ENCODE results near the gene PYGO1.
A peak's percentile ranks its signal among the peaks of the same experiment; 100 is the strongest.
"Not testable (repeated sequence)": the region's sequence is repeated elsewhere in the genome, so short reads cannot be mapped to it uniquely, and the experiment has no call there.

The PYGO1 gene, protein sequence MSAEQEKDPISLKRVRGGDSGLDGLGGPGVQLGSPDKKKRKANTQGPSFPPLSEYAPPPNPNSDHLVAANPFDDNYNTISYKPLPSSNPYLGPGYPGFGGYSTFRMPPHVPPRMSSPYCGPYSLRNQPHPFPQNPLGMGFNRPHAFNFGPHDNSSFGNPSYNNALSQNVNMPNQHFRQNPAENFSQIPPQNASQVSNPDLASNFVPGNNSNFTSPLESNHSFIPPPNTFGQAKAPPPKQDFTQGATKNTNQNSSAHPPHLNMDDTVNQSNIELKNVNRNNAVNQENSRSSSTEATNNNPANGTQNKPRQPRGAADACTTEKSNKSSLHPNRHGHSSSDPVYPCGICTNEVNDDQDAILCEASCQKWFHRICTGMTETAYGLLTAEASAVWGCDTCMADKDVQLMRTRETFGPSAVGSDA

DNA sequence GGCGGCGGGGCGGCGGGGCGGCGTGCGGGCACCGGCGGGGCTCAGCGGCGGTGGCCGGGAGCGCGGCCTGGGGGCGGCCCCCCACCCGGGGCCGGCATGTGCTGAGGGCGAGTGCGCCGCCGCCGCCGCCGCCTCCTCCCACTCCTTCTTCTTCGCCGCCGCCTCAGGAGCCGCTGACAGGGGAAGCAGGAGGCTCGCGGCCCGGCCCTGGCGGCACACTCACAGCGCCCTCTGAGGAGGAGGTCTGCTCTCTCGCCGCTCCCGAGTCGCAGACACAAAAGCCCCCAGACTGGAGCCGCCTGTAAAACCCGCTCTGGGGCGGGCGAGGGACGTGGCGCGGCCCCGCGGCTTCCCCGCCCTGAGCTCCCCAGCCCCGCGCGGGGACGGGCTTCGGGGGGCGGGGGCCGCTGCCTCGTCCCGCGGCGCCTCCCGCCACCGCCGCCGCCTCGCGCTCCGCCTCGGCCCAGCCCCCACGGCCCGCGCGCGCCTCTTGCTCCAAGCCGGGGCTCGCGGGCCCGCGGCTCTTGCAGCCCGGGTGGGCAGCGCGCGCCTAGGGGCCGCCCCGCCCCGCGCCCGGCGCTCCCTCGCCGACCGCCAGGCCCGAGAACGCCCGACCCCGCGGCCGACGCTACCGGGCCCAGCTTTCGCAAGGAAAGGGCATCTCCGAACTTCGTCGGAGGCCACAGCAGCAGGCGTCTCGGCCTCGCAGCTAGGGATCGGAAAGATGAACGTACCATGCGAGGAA, at the start of gene PYGO1:
Gene PYGO1, minus strand, starts transcription at position 276 of the 745 bp plus-strand sequence. CDS start 462 bp downstream, outside the sequence.
- peak; percentile 35 to 36 for DNase-seq (ENCODE audit: low read depth in 2 of 2)

DNA sequence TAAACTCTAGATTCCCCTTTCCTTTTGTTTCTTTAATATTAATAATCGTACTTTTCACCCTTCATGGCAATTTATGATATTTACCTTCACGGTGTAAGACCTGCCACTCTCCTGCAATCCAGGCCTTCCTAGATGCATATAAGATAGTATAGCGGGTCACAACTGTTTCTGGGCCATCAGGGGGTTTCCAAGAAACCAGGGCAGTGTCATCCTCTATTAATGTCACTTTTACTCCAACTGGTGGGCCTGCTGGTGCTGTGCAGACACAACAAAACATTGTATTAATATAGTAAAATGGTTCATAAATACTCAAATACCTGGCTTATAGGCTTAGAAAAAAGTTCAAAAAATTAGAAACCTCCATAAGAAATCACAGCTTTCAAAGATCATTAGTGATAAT, 48.9 kb upstream of the PYGO1 start:
- DNase-seq (ENCODE audit: low read depth in 2 of 2), result no peak

DNA sequence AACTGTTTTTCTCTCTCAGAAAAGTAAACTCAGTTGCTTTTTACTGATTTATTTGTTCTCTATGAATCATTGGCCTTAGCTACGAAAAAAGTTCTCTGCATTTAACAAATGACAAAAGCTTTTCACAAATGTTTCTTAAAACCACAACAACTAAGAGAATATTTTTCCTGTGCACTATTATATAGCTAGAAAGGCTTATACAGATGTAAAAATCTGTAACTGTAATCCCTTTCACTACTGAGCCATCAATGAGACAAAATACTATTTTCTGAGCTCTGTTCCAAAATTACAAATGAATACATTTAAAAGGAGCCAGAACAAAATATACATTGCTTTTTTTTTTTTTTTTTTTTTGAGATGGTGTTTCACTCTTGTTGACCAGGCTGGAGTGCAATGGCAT, 45.6 kb upstream of the PYGO1 start:
- DNase-seq (ENCODE audit: low read depth in 2 of 2), result no peak

DNA sequence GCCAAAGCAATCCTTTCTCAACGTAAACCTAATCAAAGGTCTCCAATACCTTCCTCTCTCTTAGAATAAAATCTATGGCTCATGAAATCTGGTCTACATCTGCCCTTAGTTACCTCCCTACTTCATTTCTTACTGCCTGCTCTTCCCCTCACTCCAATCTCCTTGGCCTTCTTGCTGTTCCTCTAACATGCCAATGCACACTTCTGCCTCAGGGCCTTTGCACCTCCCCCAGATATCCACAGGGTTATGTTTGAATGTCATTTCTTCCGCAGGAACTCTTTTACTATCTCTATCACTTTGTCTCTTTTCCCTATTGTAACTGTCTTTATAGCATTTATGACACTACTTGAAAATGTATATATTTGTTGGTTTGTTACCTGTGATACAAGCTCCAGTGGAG, 44.3 kb upstream of the PYGO1 start:
- no peak for DNase-seq (ENCODE audit: low read depth in 2 of 2)

DNA sequence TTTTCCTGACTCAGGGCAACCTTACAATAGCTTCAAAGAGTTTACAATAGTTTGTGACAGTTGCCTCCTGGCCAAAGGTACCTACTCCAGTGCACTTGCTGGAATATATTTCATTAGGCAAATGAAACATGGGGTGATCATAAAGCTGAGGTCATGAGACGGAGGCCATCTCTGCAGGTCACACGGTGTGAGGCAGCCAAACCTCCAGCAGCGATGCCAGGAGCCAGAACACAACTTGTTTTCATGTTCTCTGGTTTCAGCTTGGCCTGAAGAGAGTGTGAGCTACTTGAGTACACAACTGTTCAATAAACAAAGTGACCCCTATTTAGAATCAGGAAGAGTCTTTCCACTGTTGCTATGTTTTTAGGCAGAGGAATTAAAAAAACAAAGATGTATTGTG, 42.7 kb upstream of the PYGO1 start:
- DNase-seq (ENCODE audit: low read depth in 2 of 2), result no peak

DNA sequence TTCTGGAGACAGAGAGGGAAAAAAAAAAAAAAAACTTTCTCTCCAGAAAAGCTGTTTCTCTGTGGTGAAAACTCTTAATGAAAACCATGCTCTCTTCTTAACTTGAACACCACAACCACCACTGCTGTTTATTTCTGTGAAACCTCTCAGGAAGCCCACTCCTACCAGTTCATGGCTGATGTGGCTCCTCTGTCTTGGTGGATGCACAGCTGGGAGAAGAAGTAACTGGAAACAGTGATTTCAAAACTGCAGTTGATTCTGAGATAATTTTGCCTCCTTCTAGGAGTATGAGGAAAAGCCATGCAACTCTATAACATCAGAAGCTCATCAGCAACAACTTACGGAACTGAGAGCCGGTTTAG, 40.2 kb upstream of the PYGO1 start:
- peak; percentile 15 for DNase-seq (ENCODE audit: low read depth in 2 of 2)

DNA sequence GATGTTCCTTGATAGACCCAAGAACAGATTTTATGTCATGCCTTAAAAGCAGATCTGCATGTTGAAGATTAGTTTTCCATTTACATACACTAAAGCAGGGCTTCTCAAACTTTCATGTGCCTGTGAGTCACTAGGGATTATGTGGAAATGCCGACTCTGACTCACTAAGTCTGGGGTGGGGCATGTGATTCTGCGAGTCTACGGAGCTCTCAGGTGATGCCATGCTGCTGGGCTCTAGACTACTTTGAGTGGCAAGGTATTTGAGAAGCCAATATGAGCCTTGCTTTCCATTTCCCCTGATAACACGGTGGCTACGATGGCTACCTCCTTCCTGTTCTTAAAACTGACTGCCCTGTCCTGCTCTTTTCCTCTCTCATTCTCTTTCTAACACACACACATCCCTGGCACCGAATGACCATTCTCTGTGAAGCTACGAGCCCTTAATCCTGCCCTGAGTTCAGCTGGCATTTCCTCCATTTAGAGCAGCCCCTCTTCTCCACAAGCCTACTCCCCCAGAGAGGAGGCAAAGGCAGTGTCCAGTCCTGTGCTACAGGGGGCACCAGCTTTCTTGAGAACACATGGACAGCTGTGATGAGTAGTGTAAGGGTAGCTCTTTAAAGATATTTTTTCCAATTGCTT, 39.7 kb upstream of the PYGO1 start:
- DNase-seq (ENCODE audit: low read depth in 2 of 2), result peak; percentile 39 to 48

DNA sequence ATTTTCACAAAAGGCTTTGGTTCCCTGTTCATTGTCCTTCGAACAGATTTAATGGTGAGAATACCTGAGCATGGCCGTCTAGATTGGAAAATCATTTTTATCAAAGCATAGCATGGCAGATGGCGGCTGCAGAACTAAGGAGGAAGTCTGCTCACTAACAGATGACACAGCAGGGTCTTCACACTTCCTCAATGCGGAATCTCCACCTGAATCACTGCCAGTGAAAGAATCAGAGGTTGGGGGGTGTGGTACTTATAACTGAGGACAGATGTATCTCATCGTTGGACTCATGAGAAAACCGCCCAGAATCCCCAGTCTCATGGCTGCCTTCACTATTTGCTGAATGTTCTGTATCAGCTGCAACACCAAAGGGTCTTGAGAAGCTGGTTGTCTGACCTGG, 31.6 kb upstream of the PYGO1 start:
- DNase-seq (ENCODE audit: low read depth in 2 of 2), result no peak

DNA sequence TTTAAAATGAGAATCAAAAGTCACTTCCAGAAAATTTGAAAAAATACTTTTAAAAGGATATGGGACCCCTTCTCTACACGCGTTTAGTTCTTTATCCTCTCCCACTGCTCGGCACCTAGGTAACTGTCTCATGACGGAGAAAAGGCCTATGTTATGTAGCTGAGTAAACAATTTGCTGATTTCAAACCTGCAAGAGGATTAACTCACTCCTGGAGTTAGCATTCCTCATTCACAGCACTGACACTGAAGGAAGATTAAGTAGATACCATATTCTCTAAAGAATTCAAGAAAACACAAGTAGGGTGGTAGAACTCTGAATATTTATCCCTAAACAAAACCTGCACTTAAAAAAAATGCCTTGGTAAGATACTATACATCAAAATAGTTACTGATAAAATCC, 30.2 kb upstream of the PYGO1 start:
- DNase-seq (ENCODE audit: low read depth in 2 of 2), result no peak

DNA sequence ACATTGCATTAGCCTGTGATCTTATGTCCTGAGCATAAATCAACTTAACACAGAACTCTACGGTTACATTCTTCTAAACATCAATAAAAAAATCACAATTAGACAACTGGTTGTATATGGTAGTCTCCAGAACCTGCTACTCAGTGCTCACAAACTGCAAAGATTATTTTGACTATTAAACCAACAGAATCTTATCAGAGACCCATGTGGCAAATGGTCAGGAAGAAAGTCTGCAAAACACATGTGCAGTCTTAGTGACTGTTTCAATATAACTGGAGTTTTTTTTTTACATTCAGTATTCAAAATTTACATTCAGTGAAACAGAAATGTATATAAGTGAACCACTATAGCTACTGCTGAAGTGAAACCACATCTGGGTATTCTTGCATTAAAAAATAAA, 27.3 kb upstream of the PYGO1 start:
- DNase-seq (ENCODE audit: low read depth in 2 of 2), result no peak

DNA sequence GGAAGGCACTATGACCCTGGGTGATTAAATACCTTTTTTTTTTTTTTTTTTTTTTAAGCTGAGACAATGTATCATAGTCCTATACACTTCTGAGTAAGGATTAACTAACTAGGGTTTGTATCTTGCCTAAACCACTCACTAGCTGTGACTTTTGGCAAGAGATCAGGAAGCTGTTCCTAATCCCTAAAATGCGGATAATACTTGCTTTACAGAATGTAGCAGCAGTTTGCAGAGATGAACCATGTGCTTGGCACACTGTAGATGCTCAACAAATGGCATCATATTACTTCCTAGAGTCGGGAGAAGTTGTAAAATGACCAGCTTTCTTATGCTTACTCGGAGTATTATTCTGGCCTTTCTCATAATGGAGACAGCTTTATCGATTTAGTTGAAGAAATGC, 25.6 kb upstream of the PYGO1 start:
- DNase-seq (ENCODE audit: low read depth in 2 of 2), result no peak

DNA sequence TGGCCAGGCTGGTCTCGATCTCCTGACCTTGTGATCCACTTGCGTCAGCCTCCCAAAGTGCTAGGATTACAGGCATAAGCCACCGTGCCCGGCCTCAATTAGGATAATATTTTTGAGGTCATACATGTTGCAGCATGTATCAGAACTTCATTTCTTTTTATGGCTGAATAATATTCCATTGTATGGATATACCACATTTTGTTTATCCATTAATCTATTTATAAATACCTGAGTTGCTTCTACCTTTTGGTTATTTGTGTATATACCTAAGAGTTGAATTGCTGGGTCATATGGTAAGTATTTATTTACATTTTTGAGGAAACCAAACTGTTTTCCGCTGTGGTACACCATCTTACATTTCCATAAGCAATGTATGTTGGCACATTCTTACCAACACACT, 18.1 kb upstream of the PYGO1 start:
- no peak for DNase-seq (ENCODE audit: low read depth in 2 of 2)

DNA sequence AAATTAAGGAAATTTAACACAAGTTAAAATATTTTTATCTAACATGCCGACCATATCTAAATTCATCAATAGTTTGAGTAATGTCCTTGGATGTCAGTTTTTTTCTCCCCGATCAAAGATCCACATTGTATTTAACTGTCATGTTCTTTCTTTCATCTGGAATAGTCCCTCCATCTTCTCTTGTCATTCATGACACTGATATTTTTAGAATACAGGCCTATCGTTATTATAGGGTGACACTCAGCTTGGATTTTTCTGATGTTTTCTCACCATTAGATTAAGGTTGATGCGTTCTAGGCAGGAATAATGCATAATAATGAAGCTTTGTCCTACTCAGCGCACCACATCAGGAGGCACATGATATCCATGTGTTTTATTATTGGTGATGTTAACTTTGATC, 13.2 kb upstream of the PYGO1 start:
- DNase-seq (ENCODE audit: low read depth in 2 of 2), result no peak

DNA sequence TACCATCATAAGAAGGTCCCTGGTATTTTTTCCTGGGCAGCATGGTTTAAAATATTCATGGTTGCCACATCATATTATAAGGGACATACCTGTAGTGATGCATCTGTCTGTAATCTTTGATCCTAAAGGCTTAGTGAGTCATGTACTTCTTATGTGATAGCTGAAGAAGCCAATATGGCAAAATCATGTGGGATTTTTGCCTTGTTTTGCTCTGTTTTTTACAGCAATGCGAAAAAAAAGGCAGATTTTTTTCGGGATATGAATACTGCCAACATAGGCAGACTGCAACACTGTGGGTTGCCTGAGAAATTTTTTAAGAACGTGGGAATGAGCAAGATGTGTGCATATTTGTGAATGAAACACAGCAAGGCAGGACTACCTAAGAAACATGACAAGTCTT, 11.3 kb upstream of the PYGO1 start:
- no peak for DNase-seq (ENCODE audit: low read depth in 2 of 2)

DNA sequence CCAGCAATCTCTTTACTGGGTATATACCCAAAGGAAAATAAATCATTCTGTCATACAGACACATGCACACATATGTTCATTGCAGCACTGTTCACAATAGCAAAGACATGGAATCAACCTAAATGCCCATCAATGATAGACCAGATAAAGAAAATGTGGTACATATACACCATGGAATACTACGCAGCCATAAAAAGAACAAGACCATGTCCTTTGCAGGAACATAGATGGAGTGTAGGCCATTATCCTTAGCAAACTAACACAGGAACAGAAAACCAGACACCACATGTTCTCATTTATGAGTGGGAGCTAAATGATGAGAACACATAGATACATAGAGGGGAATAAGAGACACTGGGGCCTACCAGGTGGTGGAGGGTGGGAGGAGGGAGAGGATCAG, 4.9 kb upstream of the PYGO1 start:
- DNase-seq (ENCODE audit: low read depth in 2 of 2), result not testable (repeated sequence)

DNA sequence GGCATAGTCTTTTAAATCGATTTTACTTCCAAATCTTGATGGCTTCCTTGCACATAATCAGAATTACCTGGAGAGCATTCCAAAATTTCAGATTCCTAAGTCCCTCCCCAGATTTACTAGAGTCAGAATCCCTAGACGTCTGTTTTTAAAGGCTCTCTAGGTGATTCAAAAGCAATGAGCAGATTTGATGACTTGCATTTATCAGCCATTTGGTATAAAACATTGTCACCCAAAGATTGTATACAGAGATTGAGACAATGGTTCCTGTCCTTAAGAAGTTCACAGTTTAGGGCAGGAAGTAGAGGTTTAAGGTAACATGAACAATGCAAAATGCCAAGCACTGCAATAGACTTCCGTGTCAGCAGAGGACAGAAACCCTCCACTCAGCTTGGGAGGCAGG, 2.6 kb upstream of the PYGO1 start:
- DNase-seq (ENCODE audit: low read depth in 2 of 2), result no peak

DNA sequence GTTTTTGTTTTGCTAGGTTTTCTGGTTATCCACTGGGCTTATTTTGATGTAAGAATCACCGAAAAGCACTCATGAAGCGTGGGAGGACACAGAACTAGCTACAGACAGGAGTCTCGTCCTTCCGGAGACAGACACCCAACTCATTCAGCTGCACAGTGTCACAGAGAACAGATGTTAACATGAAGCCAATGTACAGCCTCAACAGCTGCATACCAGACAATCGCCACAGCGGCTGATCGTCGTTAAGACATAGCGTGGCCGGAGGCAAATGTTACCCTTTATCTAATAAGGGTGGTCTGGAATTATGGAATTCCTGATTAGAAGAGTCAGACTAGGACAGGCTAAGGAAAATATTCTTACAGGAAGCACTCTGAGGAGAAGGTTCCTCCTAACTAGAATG, 1.1 kb upstream of the PYGO1 start:
- no peak for DNase-seq (ENCODE audit: low read depth in 2 of 2)

DNA sequence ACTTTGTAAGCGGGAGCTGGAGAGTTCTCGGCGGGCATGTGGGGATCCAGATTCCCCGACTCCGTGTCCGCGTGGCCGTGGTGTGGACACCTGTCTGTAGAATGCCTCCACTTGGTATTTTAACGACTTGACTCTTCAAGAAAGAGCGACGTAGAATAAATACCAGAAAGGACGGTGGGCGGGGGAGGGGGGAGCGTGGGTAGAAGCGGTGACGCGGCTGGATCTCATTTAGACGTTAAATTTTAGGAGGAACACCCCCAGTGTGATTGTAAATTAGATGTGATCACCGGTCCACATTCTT, 620 bp upstream of the PYGO1 start:
- no peak for DNase-seq (ENCODE audit: low read depth in 2 of 2)

DNA sequence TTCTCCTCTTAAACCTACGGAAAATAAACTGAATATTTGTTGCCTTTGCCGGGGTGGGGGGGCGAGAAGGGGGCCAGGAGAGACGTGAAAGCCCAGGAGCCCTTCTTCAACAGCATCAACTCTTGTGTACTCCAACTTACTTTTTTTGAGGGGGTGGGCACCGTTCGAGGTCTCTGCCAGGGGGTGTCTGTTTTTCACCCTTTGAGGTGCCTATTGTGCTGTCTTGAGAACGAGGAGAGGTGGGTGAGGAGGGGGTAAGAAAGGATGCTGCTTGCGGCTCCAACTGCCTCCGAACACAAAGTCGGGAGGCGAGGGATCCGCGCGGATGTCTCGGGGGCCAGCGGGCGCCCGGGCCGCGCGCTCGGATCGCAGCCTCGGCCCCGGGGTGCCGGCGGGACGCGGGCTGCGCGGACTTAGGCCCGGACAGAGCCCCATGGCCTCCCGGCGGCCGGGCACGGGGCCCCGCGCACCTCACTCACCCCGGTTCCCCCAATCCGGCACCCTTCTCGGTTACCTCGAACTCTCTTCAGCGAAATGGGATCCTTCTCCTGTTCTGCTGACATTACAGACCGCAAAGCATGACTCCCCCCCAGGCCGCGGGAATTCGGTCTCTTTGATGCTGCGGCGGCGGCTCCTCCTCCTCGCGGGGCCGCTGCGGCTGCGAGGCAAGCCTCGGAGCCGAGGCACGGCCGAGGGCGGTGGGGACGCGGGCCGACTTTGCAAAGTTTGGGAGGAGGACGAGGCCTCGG, 650 bp downstream of the PYGO1 start:
- peak in 1 of 2 experiments; percentile 28 for DNase-seq (ENCODE audit: low read depth in 2 of 2)

DNA sequence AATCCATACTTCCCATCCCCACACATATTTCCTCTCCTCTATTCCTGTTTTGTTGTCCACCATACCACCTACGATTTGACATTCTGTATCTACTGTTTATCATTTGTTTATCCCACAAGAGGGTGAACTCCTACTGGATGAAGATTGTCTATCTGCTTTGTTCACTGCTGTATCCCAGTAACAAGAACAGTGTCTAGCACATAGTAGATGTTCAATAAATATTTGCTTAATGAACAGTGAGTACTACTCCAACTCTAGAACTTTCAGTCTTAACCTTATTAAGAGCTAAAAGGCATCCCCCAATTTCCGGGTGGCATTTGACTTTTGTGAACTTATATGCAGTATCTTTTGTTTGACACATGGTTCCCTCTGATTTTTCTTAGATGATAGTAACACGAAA, 1.3 kb downstream of the PYGO1 start:
- DNase-seq (ENCODE audit: low read depth in 2 of 2), result no peak

DNA sequence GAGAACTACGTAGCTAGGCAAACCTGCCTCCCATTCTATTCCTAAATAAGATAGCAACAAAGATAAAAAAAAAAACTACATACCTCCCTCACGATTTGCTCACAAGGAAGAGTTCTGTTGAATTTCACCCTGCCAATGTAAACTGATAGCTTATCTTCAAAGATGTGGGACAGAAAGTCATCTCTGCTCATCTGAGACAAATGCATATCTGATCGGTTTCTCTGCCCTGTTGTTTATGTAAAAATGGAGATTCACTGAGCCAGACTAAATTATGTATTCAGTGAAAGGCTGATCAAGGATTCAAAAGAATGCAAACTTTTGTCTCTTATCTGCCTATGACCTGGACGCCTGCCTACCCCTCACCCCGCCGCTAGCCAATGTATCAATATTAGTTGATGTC, 11.2 kb downstream of the PYGO1 start:
- DNase-seq (ENCODE audit: low read depth in 2 of 2), result no peak

DNA sequence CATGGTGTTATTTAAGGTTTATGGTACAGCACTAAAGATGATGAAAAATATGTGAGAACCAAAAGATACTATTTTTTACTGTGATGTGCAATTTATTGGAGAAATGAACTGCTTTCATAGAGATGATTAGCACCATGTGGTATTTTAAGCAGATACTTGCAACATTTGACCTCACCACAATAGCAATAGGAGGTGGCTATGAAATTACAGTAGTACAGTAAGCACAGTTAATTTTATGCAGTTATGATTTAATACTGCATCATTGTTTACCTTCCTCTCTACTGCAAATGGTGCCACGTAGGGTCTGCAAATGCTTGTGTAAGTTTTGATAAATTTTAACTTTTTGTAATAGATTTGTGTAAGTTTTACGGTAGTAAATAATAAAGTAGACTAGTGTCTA, 14.0 kb downstream of the PYGO1 start:
- DNase-seq (ENCODE audit: low read depth in 2 of 2), result no peak

All from fibroblast of skin of left biceps (primary cell).